HepG2 (cell line): ENCODE measurements around the gene DSTN. TPM values are rescaled to one million over a fixed set of nuclear protein-coding genes. Genes with fewer than 3 reads are reported as not detected.

Experiments used
- AHR ChIP-seq: IDR thresholded peaks from 2 replicates; pipeline ENCODE4 v1.6.1; 2018; ENCODE audit warnings: missing genetic modification reagents, missing compliant biosample characterization
- CREB3 ChIP-seq: sonication (generic); formaldehyde crosslinking; IDR thresholded peaks from 2 replicates; pipeline ENCODE4 v1.5.0; 2020; ENCODE audit warnings: missing genetic modification reagents
- DNMT1 ChIP-seq: sonication (generic); formaldehyde crosslinking; IDR thresholded peaks from 2 replicates; pipeline ENCODE4 v1.5.1; 2020; ENCODE audit warnings: mild to moderate bottlenecking, missing genetic modification reagents
- EED ChIP-seq: sonication (generic); formaldehyde crosslinking; IDR thresholded peaks from 2 replicates; pipeline ENCODE4 v1.5.0; 2020; ENCODE audit warnings: mild to moderate bottlenecking, missing genetic modification reagents
- HDAC2 ChIP-seq: sonication (generic); formaldehyde crosslinking; IDR thresholded peaks from 2 replicates; pipeline ENCODE4 v1.4.0; 2020; ENCODE audit warnings: missing genetic modification reagents
- HNRNPH1 ChIP-seq: fragments of 200-400 bp; formaldehyde crosslinking; optimal IDR thresholded peaks from 2 replicates; pipeline ENCODE3; 2017; ENCODE audit warnings: mild to moderate bottlenecking, low read depth, low read length
- ISL2 ChIP-seq: sonication (generic); formaldehyde crosslinking; IDR thresholded peaks from 2 replicates; pipeline ENCODE4 v1.5.0; 2020; ENCODE audit warnings: missing genetic modification reagents
- KDM5B ChIP-seq: sonication (generic); formaldehyde crosslinking; IDR thresholded peaks from 2 replicates; pipeline ENCODE4 v1.4.0; 2020; ENCODE audit warnings: missing genetic modification reagents, mild to moderate bottlenecking, borderline replicate concordance
- MAF1 ChIP-seq: sonication (generic); formaldehyde crosslinking; IDR thresholded peaks from 2 replicates; pipeline ENCODE4 v1.5.0; 2020; ENCODE audit warnings: missing genetic modification reagents, borderline replicate concordance
- MEIS1 ChIP-seq: sonication (generic); formaldehyde crosslinking; IDR thresholded peaks from 2 replicates; pipeline ENCODE4 v1.9.0; 2021; ENCODE audit warnings: mild to moderate bottlenecking, missing genetic modification reagents, moderate library complexity, borderline replicate concordance
- NR2C2 ChIP-seq: sonication (generic); formaldehyde crosslinking; IDR thresholded peaks from 2 replicates; pipeline ENCODE4 v1.4.0; 2020; ENCODE audit warnings: missing genetic modification reagents, mild to moderate bottlenecking, moderate library complexity, borderline replicate concordance
- PHF20 ChIP-seq: sonication (generic); formaldehyde crosslinking; IDR thresholded peaks from 2 replicates; pipeline ENCODE4 v1.5.0; 2020; ENCODE audit warnings: mild to moderate bottlenecking, missing genetic modification reagents
- RERE ChIP-seq: IDR thresholded peaks from 2 replicates; pipeline ENCODE4 v1.6.1; 2016; ENCODE audit warnings: low read depth, missing genetic modification reagents, missing compliant biosample characterization
- TARDBP ChIP-seq: sonication (generic); formaldehyde crosslinking; IDR thresholded peaks from 2 replicates; pipeline ENCODE4 v1.8.0; 2022; ENCODE audit warnings: mild to moderate bottlenecking, missing genetic modification reagents
- ZBTB2 ChIP-seq: sonication (generic); formaldehyde crosslinking; IDR thresholded peaks from 2 replicates; pipeline ENCODE4 v1.8.0; 2022; ENCODE audit warnings: low read depth, missing genetic modification reagents
- ZNF143 ChIP-seq: sonication (generic); formaldehyde crosslinking; IDR thresholded peaks from 2 replicates; pipeline ENCODE4 v1.4.0; 2020; ENCODE audit warnings: missing genetic modification reagents
- ZNF207 ChIP-seq: fragments of 450-650 bp; IDR thresholded peaks from 2 replicates; pipeline ENCODE4 v1.6.1; 2016; ENCODE audit warnings: antibody characterized with exemption, borderline replicate concordance
- ZNF232 ChIP-seq: sonication (generic); formaldehyde crosslinking; IDR thresholded peaks from 2 replicates; pipeline ENCODE4 v1.4.0; 2020; ENCODE audit warnings: missing genetic modification reagents, borderline replicate concordance
- ZNF326 ChIP-seq: sonication (generic); formaldehyde crosslinking; IDR thresholded peaks from 2 replicates; pipeline ENCODE4 v1.4.0; 2020; ENCODE audit warnings: missing genetic modification reagents, borderline replicate concordance
- ZNF512B ChIP-seq: sonication (generic); formaldehyde crosslinking; IDR thresholded peaks from 2 replicates; pipeline ENCODE4 v1.5.1; 2020; ENCODE audit warnings: missing genetic modification reagents, mild to moderate bottlenecking, borderline replicate concordance
- polyA plus RNA-seq, 8 experiments: library from polyadenylated mRNA; depleted of rRNA in 3 of 8; stranded (reverse) in 7 of 8; unstranded in 1 of 8; fragments of >200 nt; fragmentation: Illumina TruSeq in 4 of 8; extraction: Trizol in 4 of 8; gene quantifications; 2 replicates each; pipeline versions ENCODE4 v1.2.1 to v1.2.3, GENCODE V29; 2011 to 2016; ENCODE audit warnings: low read depth in 4 of 8, missing spikeins in 1 of 8, mixed read lengths in 1 of 8; ENCODE audit not compliant: insufficient read depth in 1 of 8
- total RNA-seq, 5 experiments: library from RNA; depleted of rRNA; stranded (reverse); fragments of >200 nt; fragmentation: Illumina TruSeq; extraction: Trizol; gene quantifications; 2 replicates each; pipeline ENCODE4 v1.2.3, GENCODE V29; 2016; ENCODE audit warnings: low read depth in 1 of 5

DSTN gene
- total and polyA plus RNA-seq, 2 of the 13 experiments (the other 11 are each of a cell fraction or from before 2014, with no cell fraction given) = 27.6 to 106 TPM

GRCh38 chr20:17646209-17646960 is 76.5 kb downstream of the DSTN start (continued):
- TF ChIP-seq ISL2 (CRISPR knock-in tag) (no peak), EED (CRISPR knock-in tag) (no peak), MEIS1 (CRISPR knock-in tag) (no peak), TARDBP (CRISPR knock-in tag) (no peak), ZNF512B (CRISPR knock-in tag) (no peak), HDAC2 (peak; percentile 70), NR2C2 (CRISPR knock-in tag) (no peak), ZNF232 (no peak), KDM5B (CRISPR knock-in tag) (no peak; the same call in 1 of the 2 replicates), ZBTB2 (CRISPR knock-in tag) (no peak), HNRNPH1 (no peak), ZNF143 (no peak), AHR (CRISPR knock-in tag) (no peak), CREB3 (CRISPR knock-in tag) (no peak), ZNF326 (CRISPR knock-in tag) (no peak), PHF20 (no peak), ZNF207 (no peak), MAF1 (CRISPR knock-in tag) (no peak), DNMT1 (no peak; the same call in 1 of the 2 replicates), RERE (CRISPR knock-in tag) (no peak)
